ENCODE results near the gene CDT1.
A peak's percentile ranks its signal among the peaks of the same experiment; 100 is the strongest.
"Not testable (repeated sequence)": the region's sequence is repeated elsewhere in the genome, so short reads cannot be mapped to it uniquely, and the experiment has no call there.

CDT1 gene

GRCh38 chr16:88769617-88770460, 33.8 kb upstream of the CDT1 start:
- DNase-seq = no peak

GRCh38 chr16:88770461-88771293, 32.9 kb upstream of the CDT1 start:
- DNase-seq = no peak

- DNase-seq = no peak
These were observed 32.3 kb upstream of the CDT1 start for GRCh38 chr16:88771294-88771772.

- DNase-seq = not testable (repeated sequence)
These were observed 31.8 kb upstream of the CDT1 start for GRCh38 chr16:88771781-88772180.

GRCh38 chr16:88772871-88773811, 30.4 kb upstream of the CDT1 start:
- DNase-seq = no peak

GRCh38 chr16:88773812-88774291, 29.7 kb upstream of the CDT1 start:
- no peak for DNase-seq

- no peak for DNase-seq
These were observed 28.8 kb upstream of the CDT1 start for GRCh38 chr16:88774544-88775393.

- no peak for DNase-seq
These were observed 27.8 kb upstream of the CDT1 start for GRCh38 chr16:88775825-88776224.

- no peak for DNase-seq
These were observed 25.9 kb upstream of the CDT1 start for GRCh38 chr16:88777471-88778270.

GRCh38 chr16:88778271-88778525, 25.4 kb upstream of the CDT1 start:
- DNase-seq = no peak

GRCh38 chr16:88778541-88779065, 25.0 kb upstream of the CDT1 start:
- DNase-seq = no peak

- DNase-seq = no peak
These were observed 24.0 kb upstream of the CDT1 start for GRCh38 chr16:88779406-88780141.

- DNase-seq = no peak
These were observed 23.2 kb upstream of the CDT1 start for GRCh38 chr16:88780142-88781062.

GRCh38 chr16:88781140-88782077, 22.2 kb upstream of the CDT1 start:
- DNase-seq = peak; percentile 65

- peak; percentile 44 for DNase-seq
These were observed 20.9 kb upstream of the CDT1 start for GRCh38 chr16:88782454-88783390.

- DNase-seq = no peak
These were observed 20.1 kb upstream of the CDT1 start for GRCh38 chr16:88783391-88784073.
